ENCODE measurements around the gene TRIP10. TPM values are rescaled to one million over a fixed set of nuclear protein-coding genes. Genes with fewer than 3 reads are reported as not detected.
"Not testable (repeated sequence)": the region's sequence is repeated elsewhere in the genome, so short reads cannot be mapped to it uniquely, and the experiment has no call there.

Gene TRIP10
- total RNA-seq, 1 donor from 2014 or later, result 65.8 TPM

GRCh38 chr19:6708346-6708745, 31.1 kb upstream of the TRIP10 start:
- DNase-seq, result no peak
- Histone ChIP-seq H3K36me3 (peaks cover 56% of the 10 kb centered on the region), H3K27ac (no peak overlapping the region), H3K27me3 (ENCODE audit: low read depth) (peaks cover 3% of the 10 kb centered on the region), H3K4me1 (no peaks in the 10 kb centered on the region), H3K9me3 (no peaks in the 10 kb centered on the region), H3K4me3 (no peak overlapping the region)
- intact Hi-C loops (cut with DNase I), result no loop called here
- no peak for ATAC-seq
- TF ChIP-seq CTCF (IDR thresholded peaks at IDR 0.05), result no peak

- DNase-seq, result peak; percentile 4
- ATAC-seq; H3K4me1 ChIP-seq; intact Hi-C loops (cut with DNase I); H3K27ac ChIP-seq; H3K9me3 ChIP-seq; H3K4me3 ChIP-seq; H3K27me3 ChIP-seq (ENCODE audit: low read depth): not testable (repeated sequence)
- peaks cover 50% of the 10 kb centered on the region for H3K36me3 ChIP-seq
Observed at GRCh38 chr19:6708913-6709312, 30.6 kb upstream of the TRIP10 start.

- H3K4me3 ChIP-seq, result no peak overlapping the region
- peaks cover 3% of the 10 kb centered on the region for H3K27me3 ChIP-seq (ENCODE audit: low read depth)
- no peaks in the 10 kb centered on the region for H3K9me3 ChIP-seq
- H3K36me3 ChIP-seq, result peaks cover 44% of the 10 kb centered on the region
- no peak for ATAC-seq
- no peak overlapping the region for H3K27ac ChIP-seq
- TF ChIP-seq CTCF (IDR thresholded peaks at IDR 0.05), result no peak
- intact Hi-C loops (cut with DNase I), result no loop called here
- no peaks in the 10 kb centered on the region for H3K4me1 ChIP-seq
- DNase-seq, result peak; percentile 37
Observed at GRCh38 chr19:6709549-6709948, 29.9 kb upstream of the TRIP10 start.

- Histone ChIP-seq H3K36me3 (peaks cover 44% of the 10 kb centered on the region), H3K4me1 (no peaks in the 10 kb centered on the region), H3K4me3 (no peak overlapping the region), H3K27me3 (ENCODE audit: low read depth) (peaks cover 3% of the 10 kb centered on the region), H3K9me3 (no peaks in the 10 kb centered on the region), H3K27ac (no peak overlapping the region)
- ATAC-seq (no peak), DNase-seq (peak; percentile 45)
- intact Hi-C loops (cut with DNase I), result no loop called here
- TF ChIP-seq CTCF (IDR thresholded peaks at IDR 0.05), result no peak
Observed at GRCh38 chr19:6710273-6711077, 29.0 kb upstream of the TRIP10 start.

GRCh38 chr19:6711078-6711361, 28.5 kb upstream of the TRIP10 start:
- ATAC-seq, result no peak
- DNase-seq, result no peak
- Histone ChIP-seq H3K9me3 (no peaks in the 10 kb centered on the region), H3K4me1 (no peaks in the 10 kb centered on the region), H3K36me3 (peaks cover 44% of the 10 kb centered on the region), H3K27me3 (ENCODE audit: low read depth) (peaks cover 3% of the 10 kb centered on the region), H3K27ac (no peak overlapping the region), H3K4me3 (no peak overlapping the region)
- TF ChIP-seq CTCF (IDR thresholded peaks at IDR 0.05), result no peak
- intact Hi-C loops (cut with DNase I), result no loop called here

- peaks cover 3% of the 10 kb centered on the region for H3K27me3 ChIP-seq (ENCODE audit: low read depth)
Observed at GRCh38 chr19:6711605-6712004, 27.9 kb upstream of the TRIP10 start.

More at GRCh38 chr19:6711605-6712004, 27.9 kb upstream of the TRIP10 start:
- ATAC-seq (no peak), DNase-seq (peak; percentile 20)
- Histone ChIP-seq H3K36me3 (peaks cover 46% of the 10 kb centered on the region), H3K4me3 (no peak overlapping the region), H3K9me3 (no peaks in the 10 kb centered on the region), H3K27ac (no peak overlapping the region), H3K4me1 (no peaks in the 10 kb centered on the region)
- TF ChIP-seq CTCF (IDR thresholded peaks at IDR 0.05), result no peak
- intact Hi-C loops (cut with DNase I), result no loop called here

All from lower lobe of right lung (tissue), 2 donors.